Prostate gland (tissue), 2 donors: Measurements from ENCODE around the gene WNT8A. TPM values are rescaled to one million over a fixed set of nuclear protein-coding genes. Genes with fewer than 3 reads are reported as not detected.

Experiments used
- DNase-seq: peaks from one replicate; pipeline ENCODE4 v3.0.0-alpha.2; 2019; ENCODE audit warnings: low spot score
- H3K27ac ChIP-seq, 2 donors: fragments of 200-600 bp; sonication (generic); 2 replicates each; pipeline ENCODE4 v1.5.1; 2017 to 2019
- H3K27me3 ChIP-seq: fragments of 200-600 bp; sonication (generic); replicated peaks from 2 replicates; pipeline ENCODE4 v1.5.1; 2019; ENCODE audit not compliant: insufficient read depth
- H3K36me3 ChIP-seq, 2 donors: fragments of 200-600 bp; sonication (generic); 1 replicate in 1 of 2; 2 replicates in 1 of 2; pipeline versions ENCODE4 v1.5.1 to v1.8.1; 2017 to 2019
- H3K4me1 ChIP-seq: fragments of 200-600 bp; sonication (generic); replicated peaks from 2 replicates; pipeline ENCODE4 v1.5.1; 2019
- H3K4me3 ChIP-seq, 2 donors: fragments of 200-600 bp; sonication (generic); 2 replicates each; pipeline ENCODE4 v1.5.1; 2017 to 2019
- H3K9me3 ChIP-seq: fragments of 200-600 bp; sonication (generic); 2 replicates; pipeline ENCODE4 v1.5.1; 2017
- POLR2A ChIP-seq: fragments of 450-650 bp; IDR thresholded peaks from one replicate; pipeline ENCODE4 v1.6.1; 2016; ENCODE audit warnings: antibody characterized with exemption, mild to moderate bottlenecking
- POLR2AphosphoS5 ChIP-seq: sonication (generic); formaldehyde crosslinking; IDR thresholded peaks from one replicate; pipeline ENCODE4 v1.6.1; 2017; ENCODE audit warnings: antibody characterized with exemption
- WGBS: methylation state at CpG from one replicate; pipeline ENCODE4 v1.1.5; 2018; 5-methylcytosine and 5-hydroxymethylcytosine counted together
- intact Hi-C: fragments of 100-400 bp; cut with DNase I; formaldehyde crosslinking; loops from one replicate; pipeline ENCODE4 v1.14.2; 2022
- small RNA-seq, 2 donors: library from RNA; depleted of rRNA; stranded (forward); fragments of <200 nt; gene quantifications; one replicate each; pipeline ENCODE3, GENCODE V24; 2016
- total RNA-seq, 2 donors: library from RNA; depleted of rRNA; stranded (reverse); fragments of >200 nt; gene quantifications; one replicate each; pipeline ENCODE4 v1.1.0, GENCODE V29; 2016
- TF ChIP-seq, protein P1 (sequence below), 4 experiments: fragments of 200-600 bp in 2 of 4; fragments of 450-650 bp in 2 of 4; sonication (generic) in 2 of 4; IDR thresholded peaks; 1 replicate in 3 of 4; 2 replicates in 1 of 4; pipeline ENCODE4 v1.5.1; 2016 to 2019; ENCODE audit warnings: antibody characterized with exemption in 4 of 4, mild to moderate bottlenecking in 2 of 4, moderate library complexity in 2 of 4

WNT8A gene
- total RNA-seq, 2 donors from 2014 or later = 1.1 TPM; not detected in 1

DNA sequence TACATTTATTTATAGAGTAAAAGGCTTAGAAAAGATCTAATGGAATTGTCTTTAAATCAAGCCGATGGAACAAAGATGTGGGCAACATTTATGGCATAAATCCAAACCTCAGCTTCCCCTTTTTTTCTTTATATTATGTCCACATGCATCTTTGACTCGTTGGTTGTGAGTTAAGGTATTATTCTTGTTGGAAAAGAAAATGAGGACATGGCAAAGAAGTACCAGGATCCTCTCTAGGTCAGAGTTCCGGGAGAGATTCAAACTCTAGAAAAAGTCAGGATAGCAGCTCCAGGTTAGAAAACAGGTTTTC is 55.9 kb downstream of the WNT8A start:
- peak overlapping the region; percentile 52 to 57 for H3K4me3 ChIP-seq
- DNase-seq = no peak

DNA sequence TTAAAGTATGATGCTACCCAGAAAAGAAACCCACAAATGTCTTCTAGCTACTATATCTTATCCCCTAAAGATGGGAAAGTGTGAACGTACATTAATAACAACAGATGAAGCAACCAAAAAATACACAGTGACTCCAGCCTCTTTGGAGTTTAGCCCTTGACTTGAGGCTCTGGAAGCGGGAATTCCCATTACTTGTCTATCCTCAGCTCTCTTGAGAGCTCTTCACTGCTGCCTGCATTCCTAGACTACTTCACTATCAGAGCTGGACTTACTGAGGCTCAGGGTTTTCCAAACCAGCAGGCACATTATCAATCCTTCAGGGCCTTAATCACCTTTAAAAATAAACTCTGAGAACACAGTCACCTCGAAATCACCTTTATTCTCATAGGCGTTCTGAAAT is 56.4 kb downstream of the WNT8A start:
- Histone ChIP-seq H3K27me3 (no peaks in the 10 kb centered on the region), H3K9me3 (no peaks in the 10 kb centered on the region), H3K4me1 (no peaks in the 10 kb centered on the region), H3K4me3 (no peak overlapping the region), H3K27ac (no peak overlapping the region), H3K36me3 (no peaks in the 10 kb centered on the region)
- intact Hi-C loops = no loop called here
- 78% methylated on average over 4 of the region's 4 CpGs for WGBS
- no peak for DNase-seq
- TF ChIP-seq, protein P1, sequence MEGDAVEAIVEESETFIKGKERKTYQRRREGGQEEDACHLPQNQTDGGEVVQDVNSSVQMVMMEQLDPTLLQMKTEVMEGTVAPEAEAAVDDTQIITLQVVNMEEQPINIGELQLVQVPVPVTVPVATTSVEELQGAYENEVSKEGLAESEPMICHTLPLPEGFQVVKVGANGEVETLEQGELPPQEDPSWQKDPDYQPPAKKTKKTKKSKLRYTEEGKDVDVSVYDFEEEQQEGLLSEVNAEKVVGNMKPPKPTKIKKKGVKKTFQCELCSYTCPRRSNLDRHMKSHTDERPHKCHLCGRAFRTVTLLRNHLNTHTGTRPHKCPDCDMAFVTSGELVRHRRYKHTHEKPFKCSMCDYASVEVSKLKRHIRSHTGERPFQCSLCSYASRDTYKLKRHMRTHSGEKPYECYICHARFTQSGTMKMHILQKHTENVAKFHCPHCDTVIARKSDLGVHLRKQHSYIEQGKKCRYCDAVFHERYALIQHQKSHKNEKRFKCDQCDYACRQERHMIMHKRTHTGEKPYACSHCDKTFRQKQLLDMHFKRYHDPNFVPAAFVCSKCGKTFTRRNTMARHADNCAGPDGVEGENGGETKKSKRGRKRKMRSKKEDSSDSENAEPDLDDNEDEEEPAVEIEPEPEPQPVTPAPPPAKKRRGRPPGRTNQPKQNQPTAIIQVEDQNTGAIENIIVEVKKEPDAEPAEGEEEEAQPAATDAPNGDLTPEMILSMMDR (IDR thresholded peaks at IDR 0.05) = no peak
- TF ChIP-seq POLR2A (no peak), POLR2AphosphoS5 (no peak)

More for the DNA sequence above, 55.9 kb downstream of the WNT8A start:
- Histone ChIP-seq H3K27ac (no peak overlapping the region), H3K9me3 (no peaks in the 10 kb centered on the region), H3K4me1 (no peaks in the 10 kb centered on the region), H3K27me3 (no peaks in the 10 kb centered on the region), H3K36me3 (no peaks in the 10 kb centered on the region)
- 45% methylated on average over 3 of the region's 3 CpGs for WGBS
- intact Hi-C loops = no loop called here
- TF ChIP-seq, protein P1 (IDR thresholded peaks at IDR 0.05) = no peak
- TF ChIP-seq POLR2A = no peak
- TF ChIP-seq POLR2AphosphoS5 = no peak

Small RNA genes lying within 50 kb of the gene (small RNA-seq; reads per million reads assigned to genes)
- gene RNU6-1148P = 0 reads per million in 2 donors
- gene RNU6-460P = 0 to 0.10 reads per million in 2 donors
- 0 reads per million in 2 donors for gene RNU6-888P

Other genes with a start within 250 kb of the WNT8A start
- 1 to 10 TPM in 1 of 2 donors, under 1 TPM in 1; 0.34 to 7.2 TPM for gene MYOT, start 216.2 kb upstream of the WNT8A start, total RNA-seq
- under 1 TPM in 1 of 2 donors, not detected in 1; 0.45 TPM for gene PKD2L2, start 194.6 kb upstream of the WNT8A start, total RNA-seq
- 100 to 1,000 TPM in 1 of 2 donors, 10 to 100 TPM in 1; 34.4 to 107 TPM for gene FAM13B, start 51.0 kb upstream of the WNT8A start, total RNA-seq
- gene NME5, start 55.4 kb downstream of the WNT8A start, total RNA-seq = 1 to 10 TPM; 5.8 to 6.6 TPM
- gene BRD8, start 94.6 kb downstream of the WNT8A start, total RNA-seq = 10 to 100 TPM; 47.1 to 75.5 TPM
- 1 to 10 TPM in 1 of 2 donors, under 1 TPM in 1; 0.77 to 8.0 TPM for gene KIF20A, start 95.1 kb downstream of the WNT8A start, total RNA-seq
- gene CDC23, start 129.3 kb downstream of the WNT8A start, total RNA-seq = 10 to 100 TPM; 14.7 to 23.9 TPM
- 1 to 10 TPM in 1 of 2 donors, not detected in 1; 1.9 TPM for gene GFRA3, start 190.6 kb downstream of the WNT8A start, total RNA-seq
- 1 to 10 TPM in 1 of 2 donors, under 1 TPM in 1; 0.14 to 3.2 TPM for gene CDC25C, start 247.8 kb downstream of the WNT8A start, total RNA-seq